ENCODE measurements around the gene EDN3. TPM values are rescaled to one million over a fixed set of nuclear protein-coding genes. Genes with fewer than 3 reads are reported as not detected.
"Not testable (repeated sequence)": the region's sequence is repeated elsewhere in the genome, so short reads cannot be mapped to it uniquely, and the experiment has no call there.

Gene EDN3
- total RNA-seq, 1 donor from 2014 or later, result 8.4 TPM

DNA sequence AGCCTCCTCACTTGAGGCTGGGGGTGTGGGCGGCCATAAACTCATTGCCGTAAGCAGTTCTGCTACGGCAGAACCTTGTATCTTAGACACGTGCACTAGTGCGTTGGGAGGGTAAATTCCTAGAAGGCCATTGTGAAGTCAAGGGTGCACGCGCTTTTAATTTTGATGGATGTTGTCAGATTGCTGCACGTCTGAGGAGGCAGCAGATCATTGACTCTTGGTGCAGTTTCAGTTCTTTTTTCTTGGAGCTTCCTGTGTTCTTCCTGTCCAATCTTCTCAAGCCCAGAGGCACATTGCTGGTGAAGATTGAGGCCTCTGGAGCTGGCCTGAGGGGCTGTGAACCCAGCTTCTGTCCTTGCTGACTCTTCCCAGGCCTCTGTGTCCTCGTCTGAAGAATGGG, 58.4 kb downstream of the EDN3 start:
- not testable (repeated sequence) for H3K4me3 ChIP-seq (ENCODE audit: low read length in 3 of 3); H3K9ac ChIP-seq (ENCODE audit: low read depth in 1 of 3, low read length in 3 of 3); H3K27ac ChIP-seq (ENCODE audit: low read depth, low read length); H3K36me3 ChIP-seq (ENCODE audit: control insufficient read depth in 3 of 3, insufficient read depth in 3 of 3, low read length in 3 of 3); H3K4me1 ChIP-seq (ENCODE audit: control insufficient read depth in 3 of 3, insufficient read depth in 3 of 3, low read length in 3 of 3); H3K9me3 ChIP-seq (ENCODE audit: control insufficient read depth in 3 of 3, low read length in 3 of 3)
- peaks cover 8 to 22% (median 11%) of the 10 kb centered on the region in 3 donors for H3K27me3 ChIP-seq (ENCODE audit: control insufficient read depth in 3 of 3, insufficient read depth in 3 of 3, low read length in 3 of 3)

DNA sequence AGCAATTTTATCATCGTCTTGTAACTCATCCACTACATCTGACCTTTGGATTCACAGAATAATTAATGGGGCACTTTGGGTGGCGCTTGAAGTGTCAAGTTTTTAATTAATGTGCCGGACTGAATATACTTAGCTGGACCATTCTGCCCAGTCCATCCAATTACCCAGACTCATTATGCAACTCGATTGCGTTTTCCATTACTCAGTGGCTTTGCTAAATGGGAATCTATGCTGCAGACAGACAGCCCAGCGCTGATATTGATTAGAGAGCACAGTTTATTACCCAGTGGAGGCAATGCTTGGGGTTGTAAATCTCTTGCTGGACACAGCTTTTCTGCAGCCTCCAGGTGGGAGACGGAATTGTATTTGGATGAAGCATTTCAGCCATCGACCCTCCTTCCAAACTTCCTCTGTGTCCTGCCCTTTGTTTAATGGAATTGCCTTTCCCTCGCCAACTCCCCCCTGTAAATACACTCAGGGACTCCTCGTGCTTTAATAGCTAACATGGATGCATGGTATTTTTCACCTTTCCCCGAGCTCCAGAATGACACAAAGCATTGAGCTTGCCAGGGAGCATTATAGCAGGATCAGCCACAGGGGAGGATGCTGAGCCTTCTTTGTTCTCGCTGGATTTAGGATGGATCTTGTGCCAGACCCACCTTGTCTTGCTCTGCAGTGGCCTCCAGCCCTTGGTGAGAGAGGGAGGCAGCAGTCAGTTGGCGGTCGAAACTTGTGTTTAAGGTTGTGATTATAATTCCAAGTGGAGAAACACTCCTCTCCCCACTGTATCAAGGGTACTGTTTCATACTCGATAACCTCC, 59.7 kb downstream of the EDN3 start:
- no peaks in the 10 kb centered on the region for H3K36me3 ChIP-seq (ENCODE audit: control insufficient read depth in 3 of 3, insufficient read depth in 3 of 3, low read length in 3 of 3)
- no peaks in the 10 kb centered on the region for H3K4me1 ChIP-seq (ENCODE audit: control insufficient read depth in 3 of 3, insufficient read depth in 3 of 3, low read length in 3 of 3)
- no peaks in the 10 kb centered on the region for H3K9me3 ChIP-seq (ENCODE audit: control insufficient read depth in 3 of 3, low read length in 3 of 3)
- H3K4me3 ChIP-seq (ENCODE audit: low read length in 3 of 3), result no peak overlapping the region
- no peak overlapping the region for H3K27ac ChIP-seq (ENCODE audit: low read depth, low read length)
- peaks cover 8 to 22% (median 11%) of the 10 kb centered on the region in 3 donors for H3K27me3 ChIP-seq (ENCODE audit: control insufficient read depth in 3 of 3, insufficient read depth in 3 of 3, low read length in 3 of 3)
- H3K9ac ChIP-seq (ENCODE audit: low read depth in 1 of 3, low read length in 3 of 3), result no peak overlapping the region

DNA sequence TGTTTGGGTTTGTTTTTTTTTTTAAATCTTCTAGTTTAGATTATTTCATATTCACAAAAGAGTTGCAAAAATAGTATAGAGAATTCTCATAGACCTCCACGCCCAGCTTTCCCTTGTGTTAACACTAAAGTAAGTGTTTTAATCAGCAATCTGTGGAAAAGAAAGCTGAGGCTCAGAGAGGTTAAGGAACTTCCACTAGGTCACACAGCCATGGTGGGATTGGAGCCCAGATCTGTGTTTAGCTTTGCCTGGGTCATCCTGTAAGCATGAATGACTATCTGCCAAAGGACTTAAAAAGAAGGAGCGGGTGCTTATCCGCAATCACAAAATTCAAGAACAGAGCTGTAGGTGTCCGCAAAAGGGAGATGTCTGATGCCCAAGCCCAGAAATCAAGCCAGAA, 60.5 kb downstream of the EDN3 start:
- Histone ChIP-seq H3K4me3 (ENCODE audit: low read length in 3 of 3) (no peak overlapping the region), H3K9ac (ENCODE audit: low read depth in 1 of 3, low read length in 3 of 3) (no peak overlapping the region), H3K27ac (ENCODE audit: low read depth, low read length) (no peak overlapping the region), H3K9me3 (ENCODE audit: control insufficient read depth in 3 of 3, low read length in 3 of 3) (no peaks in the 10 kb centered on the region), H3K4me1 (ENCODE audit: control insufficient read depth in 3 of 3, insufficient read depth in 3 of 3, low read length in 3 of 3) (no peaks in the 10 kb centered on the region), H3K27me3 (ENCODE audit: control insufficient read depth in 3 of 3, insufficient read depth in 3 of 3, low read length in 3 of 3) (peaks cover 7 to 23% (median 11%) of the 10 kb centered on the region in 3 donors), H3K36me3 (ENCODE audit: control insufficient read depth in 3 of 3, insufficient read depth in 3 of 3, low read length in 3 of 3) (no peaks in the 10 kb centered on the region)

DNA sequence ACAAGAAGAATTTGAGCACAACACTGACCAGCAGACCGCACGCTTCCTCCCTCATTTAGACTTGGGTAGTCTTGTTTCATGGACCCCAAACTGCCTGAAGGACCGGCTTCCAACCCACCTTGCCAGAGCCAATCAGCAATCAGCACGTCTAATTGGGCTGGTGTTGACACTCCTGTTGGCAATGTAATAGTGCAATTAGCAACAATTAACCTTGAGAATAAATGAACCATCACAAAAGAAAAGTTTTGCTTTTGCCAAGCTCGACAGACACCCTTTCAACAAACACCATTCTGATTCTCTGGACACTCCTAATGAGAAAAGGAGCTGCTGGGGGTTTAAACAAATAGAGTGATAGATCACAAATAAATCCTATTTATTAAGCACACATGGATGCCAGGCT, 61.0 kb downstream of the EDN3 start:
- peaks cover 4 to 19% (median 12%) of the 10 kb centered on the region in 3 donors for H3K27me3 ChIP-seq (ENCODE audit: control insufficient read depth in 3 of 3, insufficient read depth in 3 of 3, low read length in 3 of 3)
- H3K36me3 ChIP-seq (ENCODE audit: control insufficient read depth in 3 of 3, insufficient read depth in 3 of 3, low read length in 3 of 3), result no peaks in the 10 kb centered on the region
- no peaks in the 10 kb centered on the region for H3K4me1 ChIP-seq (ENCODE audit: control insufficient read depth in 3 of 3, insufficient read depth in 3 of 3, low read length in 3 of 3)

DNA sequence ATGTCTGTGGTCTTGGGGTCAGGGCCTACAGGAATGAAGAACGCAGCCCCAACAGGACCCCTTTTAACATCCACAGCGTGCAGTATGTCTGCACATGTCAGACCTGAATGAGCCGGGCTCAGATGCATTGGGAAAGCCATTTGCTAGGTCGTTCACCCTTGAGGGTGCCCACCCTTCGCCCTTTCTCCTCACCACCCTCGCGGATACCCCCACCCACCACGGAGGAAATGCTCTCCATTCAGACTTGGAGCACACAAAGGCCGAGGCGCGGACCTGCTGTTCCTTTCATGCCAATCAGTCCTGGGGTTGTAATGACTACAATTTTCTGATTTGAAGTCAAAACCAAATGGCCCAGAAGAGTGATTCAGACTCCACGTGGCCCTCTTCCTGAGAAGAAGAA, 62.7 kb downstream of the EDN3 start:
- H3K4me3 ChIP-seq (ENCODE audit: low read length in 3 of 3), result no peak overlapping the region
- peaks cover 4 to 12% (median 6%) of the 10 kb centered on the region in 3 donors for H3K27me3 ChIP-seq (ENCODE audit: control insufficient read depth in 3 of 3, insufficient read depth in 3 of 3, low read length in 3 of 3)
- H3K9me3 ChIP-seq (ENCODE audit: control insufficient read depth in 3 of 3, low read length in 3 of 3), result no peaks in the 10 kb centered on the region
- H3K4me1 ChIP-seq (ENCODE audit: control insufficient read depth in 3 of 3, insufficient read depth in 3 of 3, low read length in 3 of 3), result no peaks in the 10 kb centered on the region
- H3K27ac ChIP-seq (ENCODE audit: low read depth, low read length), result no peak overlapping the region
- H3K9ac ChIP-seq (ENCODE audit: low read depth in 1 of 3, low read length in 3 of 3), result no peak overlapping the region
- H3K36me3 ChIP-seq (ENCODE audit: control insufficient read depth in 3 of 3, insufficient read depth in 3 of 3, low read length in 3 of 3), result no peaks in the 10 kb centered on the region

More for the DNA sequence above, 61.0 kb downstream of the EDN3 start:
- Histone ChIP-seq H3K9ac (ENCODE audit: low read depth in 1 of 3, low read length in 3 of 3) (no peak overlapping the region), H3K27ac (ENCODE audit: low read depth, low read length) (no peak overlapping the region), H3K9me3 (ENCODE audit: control insufficient read depth in 3 of 3, low read length in 3 of 3) (no peaks in the 10 kb centered on the region), H3K4me3 (ENCODE audit: low read length in 3 of 3) (no peak overlapping the region)

DNA sequence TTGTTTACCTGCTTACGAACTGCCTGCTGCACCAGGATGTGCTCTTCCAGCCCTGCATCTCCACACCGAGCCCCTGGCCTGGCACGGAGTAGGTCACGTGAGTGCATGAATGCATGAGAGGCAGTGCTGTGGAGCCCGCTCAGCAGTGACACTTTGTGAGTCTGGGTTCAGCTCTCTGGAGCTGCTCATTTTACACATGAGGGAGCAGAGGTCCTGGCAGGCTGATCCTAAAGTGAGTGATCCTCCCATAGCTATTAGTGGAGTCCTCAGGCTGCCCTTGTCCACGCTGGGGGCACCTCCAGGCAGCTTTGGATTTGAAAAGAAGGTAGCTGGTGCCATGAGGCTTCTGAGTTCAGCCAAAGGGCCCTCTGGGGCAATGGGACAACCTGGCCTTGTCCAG, 64.2 kb downstream of the EDN3 start:
- Histone ChIP-seq H3K4me1 (ENCODE audit: control insufficient read depth in 3 of 3, insufficient read depth in 3 of 3, low read length in 3 of 3) (no peaks in the 10 kb centered on the region), H3K36me3 (ENCODE audit: control insufficient read depth in 3 of 3, insufficient read depth in 3 of 3, low read length in 3 of 3) (no peaks in the 10 kb centered on the region), H3K27ac (ENCODE audit: low read depth, low read length) (no peak overlapping the region), H3K4me3 (ENCODE audit: low read length in 3 of 3) (no peak overlapping the region), H3K9ac (ENCODE audit: low read depth in 1 of 3, low read length in 3 of 3) (no peak overlapping the region), H3K9me3 (ENCODE audit: control insufficient read depth in 3 of 3, low read length in 3 of 3) (no peaks in the 10 kb centered on the region), H3K27me3 (ENCODE audit: control insufficient read depth in 3 of 3, insufficient read depth in 3 of 3, low read length in 3 of 3) (peaks cover 3 to 12% (median 6%) of the 10 kb centered on the region in 3 donors)

DNA sequence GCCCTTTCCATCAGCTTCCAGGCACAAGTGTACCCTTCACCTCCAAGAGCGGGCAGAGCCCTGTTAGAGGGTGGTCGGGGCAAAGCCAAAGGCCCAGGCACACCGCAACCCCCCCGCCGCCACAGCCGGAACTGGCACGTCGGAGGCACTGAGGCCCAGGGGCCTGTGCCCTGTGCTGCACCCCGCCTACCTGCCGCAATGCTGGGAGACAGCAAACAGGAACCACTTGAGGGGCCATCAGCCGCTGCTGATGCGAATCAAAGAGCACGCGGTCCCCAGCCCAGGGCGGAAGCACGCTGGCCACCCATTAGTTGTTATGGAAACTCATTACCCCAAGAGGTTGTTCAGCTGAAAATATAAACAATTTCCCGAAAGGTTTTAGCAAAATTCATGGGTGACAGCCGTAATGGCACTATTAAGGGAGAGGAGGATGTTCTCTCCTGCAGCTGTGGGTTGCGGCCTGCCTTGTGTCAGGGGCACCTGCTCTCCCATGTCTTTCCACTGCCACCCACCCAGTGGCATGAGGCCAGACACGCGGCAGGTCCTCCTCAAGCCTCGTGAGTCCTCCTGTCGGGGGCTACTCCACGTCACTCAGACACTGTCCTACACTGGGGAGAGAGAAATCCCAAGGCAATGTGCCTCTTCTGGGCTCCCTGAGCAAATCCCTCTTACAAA, 65.3 kb downstream of the EDN3 start:
- Histone ChIP-seq H3K27ac (ENCODE audit: low read depth, low read length) (no peak overlapping the region), H3K9ac (ENCODE audit: low read depth in 1 of 3, low read length in 3 of 3) (no peak overlapping the region), H3K27me3 (ENCODE audit: control insufficient read depth in 3 of 3, insufficient read depth in 3 of 3, low read length in 3 of 3) (peaks cover 3 to 9% (median 6%) of the 10 kb centered on the region in 3 donors), H3K4me3 (ENCODE audit: low read length in 3 of 3) (no peak overlapping the region), H3K36me3 (ENCODE audit: control insufficient read depth in 3 of 3, insufficient read depth in 3 of 3, low read length in 3 of 3) (no peaks in the 10 kb centered on the region), H3K9me3 (ENCODE audit: control insufficient read depth in 3 of 3, low read length in 3 of 3) (no peaks in the 10 kb centered on the region), H3K4me1 (ENCODE audit: control insufficient read depth in 3 of 3, insufficient read depth in 3 of 3, low read length in 3 of 3) (no peaks in the 10 kb centered on the region)

DNA sequence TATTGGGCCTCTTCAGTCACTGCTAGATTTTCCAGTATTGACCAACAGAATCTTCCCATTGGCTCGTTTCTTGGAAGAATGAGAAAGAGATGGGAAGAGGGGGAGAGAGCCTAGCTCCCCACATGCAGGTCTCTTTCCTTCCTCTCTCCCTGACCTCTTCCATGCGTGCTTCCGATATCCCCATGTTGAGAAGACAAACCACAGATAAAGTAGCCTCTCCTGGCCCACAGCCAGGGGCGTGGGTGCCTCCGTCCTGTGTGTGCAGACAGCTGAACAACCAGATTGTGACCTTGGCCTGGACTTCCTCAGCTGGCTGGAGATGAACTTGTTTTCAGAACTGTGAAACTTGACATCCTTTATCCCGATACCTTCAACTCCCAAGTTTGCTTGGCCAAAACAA, 71.0 kb downstream of the EDN3 start:
- H3K27ac ChIP-seq (ENCODE audit: low read depth, low read length), result no peak overlapping the region
- no peak overlapping the region for H3K9ac ChIP-seq (ENCODE audit: low read depth in 1 of 3, low read length in 3 of 3)
- peaks cover 3 to 8% (median 3%) of the 10 kb centered on the region in 3 donors for H3K27me3 ChIP-seq (ENCODE audit: control insufficient read depth in 3 of 3, insufficient read depth in 3 of 3, low read length in 3 of 3)

DNA sequence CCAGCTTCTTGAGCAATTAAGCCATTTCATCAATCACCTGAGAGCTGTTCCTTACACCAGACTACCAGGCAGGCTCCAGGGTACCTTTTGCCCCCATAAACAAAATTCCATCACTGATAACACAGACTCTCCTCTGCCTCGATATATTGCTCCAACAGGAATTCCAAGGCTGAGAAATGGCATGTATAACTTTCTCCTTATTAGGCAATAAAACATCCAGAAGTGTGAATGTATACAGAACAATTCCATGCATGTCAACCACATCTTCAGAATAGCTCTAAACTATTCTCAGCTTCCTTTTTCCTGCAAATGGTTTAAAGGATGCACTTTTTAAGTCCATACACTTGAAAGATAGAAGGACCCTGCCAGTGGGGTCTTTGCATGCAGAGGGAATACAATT, 73.8 kb downstream of the EDN3 start:
- Histone ChIP-seq H3K9ac (ENCODE audit: low read depth in 1 of 3, low read length in 3 of 3) (no peak overlapping the region), H3K4me1 (ENCODE audit: control insufficient read depth in 3 of 3, insufficient read depth in 3 of 3, low read length in 3 of 3) (no peaks in the 10 kb centered on the region), H3K27me3 (ENCODE audit: control insufficient read depth in 3 of 3, insufficient read depth in 3 of 3, low read length in 3 of 3) (peaks cover 0 to 8% (median 4%) of the 10 kb centered on the region in 3 donors), H3K9me3 (ENCODE audit: control insufficient read depth in 3 of 3, low read length in 3 of 3) (no peaks in the 10 kb centered on the region), H3K36me3 (ENCODE audit: control insufficient read depth in 3 of 3, insufficient read depth in 3 of 3, low read length in 3 of 3) (no peaks in the 10 kb centered on the region), H3K4me3 (ENCODE audit: low read length in 3 of 3) (no peak overlapping the region), H3K27ac (ENCODE audit: low read depth, low read length) (no peak overlapping the region)

More for the DNA sequence above, 71.0 kb downstream of the EDN3 start:
- Histone ChIP-seq H3K9me3 (ENCODE audit: control insufficient read depth in 3 of 3, low read length in 3 of 3) (no peaks in the 10 kb centered on the region), H3K4me1 (ENCODE audit: control insufficient read depth in 3 of 3, insufficient read depth in 3 of 3, low read length in 3 of 3) (no peaks in the 10 kb centered on the region), H3K4me3 (ENCODE audit: low read length in 3 of 3) (no peak overlapping the region), H3K36me3 (ENCODE audit: control insufficient read depth in 3 of 3, insufficient read depth in 3 of 3, low read length in 3 of 3) (no peaks in the 10 kb centered on the region)

DNA sequence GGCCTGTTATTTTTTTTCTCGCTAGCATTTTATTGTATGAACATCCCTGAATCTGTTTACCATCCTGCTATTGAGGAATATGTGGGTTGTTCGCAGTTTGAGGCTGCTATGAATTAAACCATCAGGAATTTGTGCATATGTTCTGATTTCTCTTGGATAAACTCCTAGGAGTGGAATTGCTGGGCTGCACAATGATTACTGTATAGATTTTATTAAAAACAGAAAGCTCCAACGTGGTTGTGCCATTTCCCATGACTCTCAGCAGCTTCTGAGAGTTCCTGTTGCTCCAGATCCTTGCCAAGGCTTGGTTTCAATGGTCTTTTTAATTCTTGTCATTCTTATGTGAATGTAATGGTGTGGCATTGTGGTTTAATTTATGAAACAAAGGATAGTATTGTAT, 75.1 kb downstream of the EDN3 start:
- peaks cover 0 to 18% (median 12%) of the 10 kb centered on the region in 3 donors for H3K27me3 ChIP-seq (ENCODE audit: control insufficient read depth in 3 of 3, insufficient read depth in 3 of 3, low read length in 3 of 3)

More for the DNA sequence above, 75.1 kb downstream of the EDN3 start:
- H3K9ac ChIP-seq (ENCODE audit: low read depth in 1 of 3, low read length in 3 of 3), result no peak overlapping the region
- H3K36me3 ChIP-seq (ENCODE audit: control insufficient read depth in 3 of 3, insufficient read depth in 3 of 3, low read length in 3 of 3), result no peaks in the 10 kb centered on the region
- no peak overlapping the region for H3K4me3 ChIP-seq (ENCODE audit: low read length in 3 of 3)
- no peaks in the 10 kb centered on the region for H3K4me1 ChIP-seq (ENCODE audit: control insufficient read depth in 3 of 3, insufficient read depth in 3 of 3, low read length in 3 of 3)
- no peak overlapping the region for H3K27ac ChIP-seq (ENCODE audit: low read depth, low read length)
- no peaks in the 10 kb centered on the region for H3K9me3 ChIP-seq (ENCODE audit: control insufficient read depth in 3 of 3, low read length in 3 of 3)
